Activated CD4-positive, alpha-beta T cell treated with anti-CD3 and anti-CD28 coated beads, Interleukin-2, amount 50 U/mL, for 4 hours (primary cell): ENCODE data around the gene PARS2.

Source experiments
- DNase-seq, 2 experiments: peaks; one replicate each; pipeline ENCODE4 v3.0.0-alpha.2; 2020

Gene PARS2

GRCh38 chr1:54764133-54764921, at the start of gene PARS2:
Gene PARS2 (minus strand): TSS chr1:54764523. CDS start chr1:54759161, 5,362 bp downstream.
- peak; percentile 92 to 94 for DNase-seq

GRCh38 chr1:54814126-54814498, 49.8 kb upstream of the PARS2 start:
- DNase-seq, result no peak

- DNase-seq, result no peak
These were observed 49.3 kb upstream of the PARS2 start for GRCh38 chr1:54813485-54814125.

GRCh38 chr1:54812801-54813484, 48.6 kb upstream of the PARS2 start:
- DNase-seq, result no peak

GRCh38 chr1:54811739-54812655, 47.7 kb upstream of the PARS2 start:
- no peak for DNase-seq

- no peak for DNase-seq
These were observed 46.7 kb upstream of the PARS2 start for GRCh38 chr1:54811066-54811465.

- DNase-seq, result peak; percentile 55 to 67
These were observed 46.0 kb upstream of the PARS2 start for GRCh38 chr1:54810153-54810942.

GRCh38 chr1:54809496-54810074, 45.3 kb upstream of the PARS2 start:
- DNase-seq, result no peak

- no peak for DNase-seq
These were observed 44.3 kb upstream of the PARS2 start for GRCh38 chr1:54808443-54809207.

- no peak for DNase-seq
These were observed 43.4 kb upstream of the PARS2 start for GRCh38 chr1:54807756-54808155.

- no peak for DNase-seq
These were observed 42.7 kb upstream of the PARS2 start for GRCh38 chr1:54806931-54807611.

- no peak for DNase-seq
These were observed 41.7 kb upstream of the PARS2 start for GRCh38 chr1:54805981-54806381.

- DNase-seq, result no peak
These were observed 41.1 kb upstream of the PARS2 start for GRCh38 chr1:54805466-54805865.

GRCh38 chr1:54804471-54805132, 40.3 kb upstream of the PARS2 start:
- DNase-seq, result no peak

GRCh38 chr1:54803761-54804470, 39.6 kb upstream of the PARS2 start:
- no peak for DNase-seq

- DNase-seq, result peak; percentile 65 to 66
These were observed 36.8 kb upstream of the PARS2 start, which contains the start of gene TTC22 for GRCh38 chr1:54800899-54801759. Gene TTC22 (minus strand): TSS chr1:54801323. CDS start chr1:54801163, 160 bp downstream.

- no peak for DNase-seq
These were observed 35.9 kb upstream of the PARS2 start for GRCh38 chr1:54800041-54800898.
